Trophoblast cell (in vitro differentiated cells and primary cell): ENCODE measurements around the gene SIRPB1.
A peak's percentile ranks its signal among the peaks of the same experiment; 100 is the strongest.
"Not testable (repeated sequence)": the region's sequence is repeated elsewhere in the genome, so short reads cannot be mapped to it uniquely, and the experiment has no call there.

Experiments
- DNase-seq, 2 donors: peaks; one replicate each; pipeline ENCODE4 v3.0.0-alpha.2; 2016
- H2AFZ ChIP-seq: 2 replicates; pipeline ENCODE4 v1.6.1; 2013; ENCODE audit warnings: low read length, moderate library complexity, mild to moderate bottlenecking; ENCODE audit not compliant: insufficient read depth, poor library complexity
- H2AK5ac ChIP-seq: 2 replicates; pipeline ENCODE4 v1.6.1; 2013; ENCODE audit warnings: mild to moderate bottlenecking, low read length
- H2BK120ac ChIP-seq: 2 replicates; pipeline ENCODE4 v1.6.1; 2013; ENCODE audit warnings: low read length, mild to moderate bottlenecking, moderate library complexity; ENCODE audit not compliant: insufficient read depth, poor library complexity
- H2BK12ac ChIP-seq: 2 replicates; pipeline ENCODE4 v1.6.1; 2013; ENCODE audit warnings: mild to moderate bottlenecking, low read length, moderate library complexity
- H2BK5ac ChIP-seq: 2 replicates; pipeline ENCODE4 v1.6.1; 2013; ENCODE audit warnings: low read length, low read depth, moderate library complexity, mild to moderate bottlenecking; ENCODE audit not compliant: poor library complexity
- H3K14ac ChIP-seq: 2 replicates; pipeline ENCODE4 v1.6.1; 2013; ENCODE audit warnings: mild to moderate bottlenecking, low read length
- H3K18ac ChIP-seq: 2 replicates; pipeline ENCODE4 v1.6.1; 2013; ENCODE audit warnings: mild to moderate bottlenecking, low read length
- H3K23ac ChIP-seq: 2 replicates; pipeline ENCODE4 v1.6.1; 2013; ENCODE audit warnings: low read length
- H3K27ac ChIP-seq: 2 replicates; pipeline ENCODE4 v1.5.1; 2013; ENCODE audit warnings: low read depth, mild to moderate bottlenecking, inconsistent platforms, low read length, moderate library complexity
- H3K27me3 ChIP-seq: 2 replicates; pipeline ENCODE4 v1.6.1; 2013; ENCODE audit warnings: inconsistent platforms, mild to moderate bottlenecking, low read length, moderate library complexity; ENCODE audit not compliant: insufficient read depth
- H3K36me3 ChIP-seq, 2 experiments: 1 replicate in 1 of 2; 2 replicates in 1 of 2; pipeline ENCODE4 v1.6.1; 2013; ENCODE audit warnings: low read length in 2 of 2, mild to moderate bottlenecking in 2 of 2, moderate library complexity in 1 of 2; ENCODE audit not compliant: insufficient read depth in 2 of 2, control insufficient read depth in 1 of 2
- H3K4ac ChIP-seq: 2 replicates; pipeline ENCODE4 v1.6.1; 2013; ENCODE audit warnings: low read depth, mild to moderate bottlenecking, low read length, moderate library complexity
- H3K4me1 ChIP-seq, 2 experiments: 1 replicate in 1 of 2; 2 replicates in 1 of 2; pipeline ENCODE4 v1.6.1; 2013; ENCODE audit warnings: low read length in 2 of 2, mild to moderate bottlenecking in 2 of 2, moderate library complexity in 1 of 2; ENCODE audit not compliant: insufficient read depth in 2 of 2, control insufficient read depth in 1 of 2
- H3K4me2 ChIP-seq: 2 replicates; pipeline ENCODE4 v1.6.1; 2013; ENCODE audit warnings: inconsistent platforms, mild to moderate bottlenecking, low read length, moderate library complexity
- H3K4me3 ChIP-seq: 2 replicates; pipeline ENCODE4 v1.5.1; 2013; ENCODE audit warnings: mild to moderate bottlenecking, low read depth, low read length, inconsistent platforms
- H3K79me1 ChIP-seq: one replicate; pipeline ENCODE4 v1.6.1; 2013; ENCODE audit warnings: low read length
- H3K79me2 ChIP-seq: 2 replicates; pipeline ENCODE4 v1.6.1; 2013; ENCODE audit warnings: low read length, mild to moderate bottlenecking; ENCODE audit not compliant: control insufficient read depth, insufficient read depth, poor library complexity
- H3K9ac ChIP-seq: 2 replicates; pipeline ENCODE4 v1.6.1; 2013; ENCODE audit warnings: mild to moderate bottlenecking, low read length
- H3K9me3 ChIP-seq: 2 replicates; pipeline ENCODE4 v1.6.1; 2013; ENCODE audit warnings: low read depth, mild to moderate bottlenecking, control low read depth, inconsistent platforms, low read length; ENCODE audit not compliant: insufficient read depth
- H4K12ac ChIP-seq: 2 replicates; pipeline ENCODE4 v1.6.1; 2013; ENCODE audit warnings: low read depth, mild to moderate bottlenecking, low read length, moderate library complexity
- H4K8ac ChIP-seq: 2 replicates; pipeline ENCODE4 v1.6.1; 2013; ENCODE audit warnings: low read depth, mild to moderate bottlenecking, low read length, moderate library complexity
- H4K91ac ChIP-seq: one replicate; pipeline ENCODE4 v1.6.1; 2013; ENCODE audit warnings: low read depth, mild to moderate bottlenecking, low read length, moderate library complexity
- WGBS: extraction: QIAGEN DNeasy Blood & Tissue Kit; methylation state at CpG from one replicate; pipeline ENCODE4 v1.1.7; 2013; ENCODE audit warnings: missing lambda C conversion rate; ENCODE audit not compliant: insufficient read length, insufficient coverage; ENCODE audit errors: extremely low coverage; 5-methylcytosine and 5-hydroxymethylcytosine counted together

SIRPB1 gene

GRCh38 chr20:1618479-1618878 is 1.3 kb downstream of the SIRPB1 start:
- Histone ChIP-seq H3K4me3 (no peak overlapping the region), H3K4me1 (no peaks in the 10 kb centered on the region), H4K91ac (no peak overlapping the region), H3K9me3 (peaks cover 4% of the 10 kb centered on the region), H2AFZ (no peak overlapping the region), H3K4ac (no peak overlapping the region), H3K79me2 (no peaks in the 10 kb centered on the region), H2BK120ac (no peak overlapping the region), H3K23ac (no peak overlapping the region), H3K18ac (no peak overlapping the region), H3K27me3 (no peaks in the 10 kb centered on the region), H3K36me3 (no peaks in the 10 kb centered on the region), H3K14ac (no peak overlapping the region), H2BK12ac (no peak overlapping the region), H3K79me1 (no peaks in the 10 kb centered on the region), H2BK5ac (no peak overlapping the region), H3K4me2 (no peak overlapping the region), H4K8ac (no peak overlapping the region), H4K12ac (no peak overlapping the region), H3K27ac (no peak overlapping the region), H2AK5ac (no peak overlapping the region), H3K9ac (no peak overlapping the region)
- peak in 1 of 2 donors; percentile 0 for DNase-seq

DNA sequence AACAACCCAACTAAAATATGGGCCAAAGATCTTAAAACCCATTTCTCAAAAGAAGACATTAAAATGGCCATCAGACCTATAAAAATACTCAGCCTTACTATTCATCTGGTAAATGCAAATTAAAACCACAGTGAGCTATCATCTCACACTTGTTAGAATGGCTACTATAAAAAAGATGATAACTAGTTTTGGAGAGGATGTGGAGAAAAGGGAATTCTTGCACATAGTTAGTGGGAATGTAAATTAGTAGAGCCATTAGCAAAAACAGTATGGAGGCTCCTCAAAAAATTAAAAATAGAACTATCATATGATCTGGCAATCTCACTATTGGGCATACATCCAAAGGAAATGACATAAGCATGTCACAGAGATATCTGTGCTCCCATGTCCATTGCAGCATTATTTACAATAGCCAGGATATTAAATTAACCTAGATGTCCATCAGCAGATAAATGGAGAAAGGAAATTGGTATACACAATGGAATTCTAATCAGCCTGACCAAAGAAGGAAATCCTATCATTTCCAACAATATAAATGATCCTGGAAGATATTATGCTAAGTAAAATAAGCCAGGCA is 2.9 kb downstream of the SIRPB1 start:
- Histone ChIP-seq H4K8ac (no peak overlapping the region), H3K36me3 (no peaks in the 10 kb centered on the region), H3K23ac (no peak overlapping the region), H3K4me2 (no peak overlapping the region), H3K9ac (no peak overlapping the region), H4K91ac (no peak overlapping the region), H3K27ac (no peak overlapping the region), H2AFZ (no peak overlapping the region), H2AK5ac (no peak overlapping the region), H3K4me3 (no peak overlapping the region), H3K79me2 (no peaks in the 10 kb centered on the region), H3K18ac (no peak overlapping the region), H2BK120ac (no peak overlapping the region), H3K14ac (no peak overlapping the region), H2BK12ac (no peak overlapping the region), H3K4me1 (no peaks in the 10 kb centered on the region), H4K12ac (no peak overlapping the region), H3K4ac (no peak overlapping the region), H3K79me1 (no peaks in the 10 kb centered on the region), H3K9me3 (peaks cover 4% of the 10 kb centered on the region), H3K27me3 (no peaks in the 10 kb centered on the region), H2BK5ac (no peak overlapping the region)
- DNase-seq: peak in 1 of 2 donors; percentile 0

DNA sequence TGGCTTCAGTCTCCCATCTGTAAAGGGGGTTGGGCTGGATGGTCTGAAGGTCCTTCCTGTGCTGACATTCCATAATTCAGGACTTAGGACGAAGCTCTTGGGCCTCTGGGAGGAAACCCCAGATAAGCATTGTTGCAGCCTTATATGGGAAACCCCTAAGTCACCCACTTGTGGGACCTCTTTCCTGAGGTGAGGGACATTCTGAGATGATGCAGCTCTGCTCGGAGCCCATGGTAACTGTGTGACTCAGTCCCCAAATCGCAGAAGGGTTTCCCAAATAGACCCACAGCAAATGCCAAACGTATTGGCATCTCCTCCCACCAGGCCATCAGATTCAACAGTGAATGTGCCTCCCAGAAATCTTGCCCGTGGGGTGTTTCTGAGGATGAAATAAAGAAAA is 9.4 kb downstream of the SIRPB1 start:
- not testable (repeated sequence) for H3K14ac ChIP-seq, H2AK5ac ChIP-seq, H2BK120ac ChIP-seq, H3K4me3 ChIP-seq, H3K27me3 ChIP-seq, H3K9me3 ChIP-seq, H3K23ac ChIP-seq, H3K27ac ChIP-seq, DNase-seq, H3K18ac ChIP-seq, H3K4me1 ChIP-seq, H4K8ac ChIP-seq, H3K4ac ChIP-seq, H2AFZ ChIP-seq, H3K79me2 ChIP-seq, H3K36me3 ChIP-seq, H4K12ac ChIP-seq, H3K9ac ChIP-seq, H2BK5ac ChIP-seq, H3K4me2 ChIP-seq, H2BK12ac ChIP-seq, H4K91ac ChIP-seq, H3K79me1 ChIP-seq
- WGBS: no CpG with 5 or more reads among the region's 5 CpGs

GRCh38 chr20:1608678-1609347 is 11.0 kb downstream of the SIRPB1 start:
- no CpG with 5 or more reads among the region's 5 CpGs for WGBS

More at GRCh38 chr20:1608678-1609347, 11.0 kb downstream of the SIRPB1 start:
- not testable (repeated sequence) for H3K23ac ChIP-seq, H2BK120ac ChIP-seq, H2AFZ ChIP-seq, H3K79me1 ChIP-seq, H3K9ac ChIP-seq, H3K27ac ChIP-seq, H4K8ac ChIP-seq, H4K91ac ChIP-seq, H3K14ac ChIP-seq, H4K12ac ChIP-seq, H3K4ac ChIP-seq, H3K36me3 ChIP-seq, H3K79me2 ChIP-seq, H3K4me3 ChIP-seq, H3K18ac ChIP-seq, H3K4me2 ChIP-seq, DNase-seq, H3K4me1 ChIP-seq, H2AK5ac ChIP-seq, H2BK12ac ChIP-seq, H3K9me3 ChIP-seq, H2BK5ac ChIP-seq, H3K27me3 ChIP-seq
